HG03342 (cell line): ENCODE results near the gene SH3D19.
A peak's percentile ranks its signal among the peaks of the same experiment; 100 is the strongest.
"Not testable (repeated sequence)": the region's sequence is repeated elsewhere in the genome, so short reads cannot be mapped to it uniquely, and the experiment has no call there.

ENCODE experiments used
- ATAC-seq: cut with Tn5 transposase; IDR thresholded peaks from one replicate; pipeline ENCODE4 v1.9.1; 2021; ENCODE audit warnings: mild to moderate bottlenecking, moderate library complexity; ENCODE audit not compliant: unreplicated experiment

The SH3D19 gene

GRCh38 chr4:151107063-151107462 lies 218.3 kb downstream of the SH3D19 start:
- ATAC-seq = no peak

- ATAC-seq = no peak
Observed at GRCh38 chr4:151105454-151106032, 219.9 kb downstream of the SH3D19 start.

- no peak for ATAC-seq
Observed at GRCh38 chr4:151104621-151105020, 220.8 kb downstream of the SH3D19 start.

GRCh38 chr4:151103758-151104157 lies 221.6 kb downstream of the SH3D19 start:
- ATAC-seq = no peak

GRCh38 chr4:151100531-151100930 lies 224.9 kb downstream of the SH3D19 start:
- no peak for ATAC-seq

- ATAC-seq = no peak
Observed at GRCh38 chr4:151099976-151100417, 225.4 kb downstream of the SH3D19 start.

GRCh38 chr4:151099229-151099975 lies 226.0 kb downstream of the SH3D19 start, which contains the start of gene RPS3A:
TSS of gene RPS3A (plus strand) at chr4:151099628. CDS start at chr4:151099653, 25 bp downstream.
- ATAC-seq = peak; percentile 95

- ATAC-seq = no peak
Observed at GRCh38 chr4:151098979-151099228, 226.5 kb downstream of the SH3D19 start.

GRCh38 chr4:151097759-151098158 lies 227.6 kb downstream of the SH3D19 start:
- no peak for ATAC-seq

- ATAC-seq = no peak
Observed at GRCh38 chr4:151095142-151095541, 230.3 kb downstream of the SH3D19 start.

- no peak for ATAC-seq
Observed at GRCh38 chr4:151094290-151094751, 231.1 kb downstream of the SH3D19 start.

- ATAC-seq = no peak
Observed at GRCh38 chr4:151093203-151093602, 232.2 kb downstream of the SH3D19 start.

- ATAC-seq = no peak
Observed at GRCh38 chr4:151092488-151092887, 232.9 kb downstream of the SH3D19 start.

- no peak for ATAC-seq
Observed at GRCh38 chr4:151091047-151091446, 234.4 kb downstream of the SH3D19 start.

GRCh38 chr4:151087467-151087866 lies 237.9 kb downstream of the SH3D19 start:
- ATAC-seq = no peak

- ATAC-seq = not testable (repeated sequence)
Observed at GRCh38 chr4:151077978-151078377, 247.4 kb downstream of the SH3D19 start.

GRCh38 chr4:151074416-151074916 lies 250.9 kb downstream of the SH3D19 start:
- ATAC-seq = no peak
